ENCODE data around the gene QRICH2.
A peak's percentile ranks its signal among the peaks of the same experiment; 100 is the strongest.
"Not testable (repeated sequence)": the region's sequence is repeated elsewhere in the genome, so short reads cannot be mapped to it uniquely, and the experiment has no call there.

QRICH2 gene

GRCh38 chr17:76252967-76253766, 54.9 kb downstream of the QRICH2 start:
- not testable (repeated sequence) for DNase-seq (ENCODE audit: extremely low spot score, insufficient read length, low read depth)
- FAIRE-seq, result peak; percentile 36

- DNase-seq (ENCODE audit: extremely low spot score, insufficient read length, low read depth) (no peak), FAIRE-seq (peak; percentile 88)
These were observed 55.8 kb downstream of the QRICH2 start for GRCh38 chr17:76252040-76252954.

- FAIRE-seq, result no peak
- no peak for DNase-seq (ENCODE audit: extremely low spot score, insufficient read length, low read depth)
These were observed 56.5 kb downstream of the QRICH2 start for GRCh38 chr17:76251478-76252039.

- FAIRE-seq, result no peak
- no peak for DNase-seq (ENCODE audit: extremely low spot score, insufficient read length, low read depth)
These were observed 57.9 kb downstream of the QRICH2 start for GRCh38 chr17:76250141-76250540.

- DNase-seq (ENCODE audit: extremely low spot score, insufficient read length, low read depth) (no peak), FAIRE-seq (no peak)
These were observed 59.9 kb downstream of the QRICH2 start for GRCh38 chr17:76248013-76248782.

- FAIRE-seq (no peak), DNase-seq (ENCODE audit: extremely low spot score, insufficient read length, low read depth) (no peak)
These were observed 60.8 kb downstream of the QRICH2 start for GRCh38 chr17:76247304-76247703.

GRCh38 chr17:76246080-76247066, 61.7 kb downstream of the QRICH2 start:
- FAIRE-seq (peak; percentile 97), DNase-seq (ENCODE audit: extremely low spot score, insufficient read length, low read depth) (peak; percentile 74)

- not testable (repeated sequence) for DNase-seq (ENCODE audit: extremely low spot score, insufficient read length, low read depth); FAIRE-seq
These were observed 63.4 kb downstream of the QRICH2 start for GRCh38 chr17:76244721-76245120.

- FAIRE-seq (no peak), DNase-seq (ENCODE audit: extremely low spot score, insufficient read length, low read depth) (no peak)
These were observed 64.0 kb downstream of the QRICH2 start for GRCh38 chr17:76243826-76244679.

- DNase-seq (ENCODE audit: extremely low spot score, insufficient read length, low read depth), result no peak
- no peak for FAIRE-seq
These were observed 66.3 kb downstream of the QRICH2 start for GRCh38 chr17:76241691-76242255.

- FAIRE-seq (no peak), DNase-seq (ENCODE audit: extremely low spot score, insufficient read length, low read depth) (no peak)
These were observed 66.9 kb downstream of the QRICH2 start for GRCh38 chr17:76241204-76241538.

- DNase-seq (ENCODE audit: extremely low spot score, insufficient read length, low read depth), result peak; percentile 61
- peak; percentile 48 for FAIRE-seq
These were observed 67.4 kb downstream of the QRICH2 start, which contains the start of gene RNF157 for GRCh38 chr17:76240461-76241203. TSS of gene RNF157 (minus strand) at chr17:76240493. CDS start at chr17:76240240, 253 bp downstream.

GRCh38 chr17:76239538-76240274, 68.4 kb downstream of the QRICH2 start:
- DNase-seq (ENCODE audit: extremely low spot score, insufficient read length, low read depth) (no peak), FAIRE-seq (no peak)

- DNase-seq (ENCODE audit: extremely low spot score, insufficient read length, low read depth) (no peak), FAIRE-seq (no peak)
These were observed 69.1 kb downstream of the QRICH2 start for GRCh38 chr17:76238847-76239537.

- FAIRE-seq (peak; percentile 56), DNase-seq (ENCODE audit: extremely low spot score, insufficient read length, low read depth) (no peak)
These were observed 70.2 kb downstream of the QRICH2 start for GRCh38 chr17:76237859-76238313.
